GM23338 (cell line): ENCODE measurements around the gene NDOR1. TPM values are rescaled to one million over a fixed set of nuclear protein-coding genes. Genes with fewer than 3 reads are reported as not detected.

Source experiments
- ATAC-seq: fragments of 200-7000 bp; cut with Tn5 transposase; 3 replicates; pipeline ENCODE4 v1.9.1; 2020
- DNase-seq: peaks from one replicate; pipeline ENCODE4 v3.0.0-alpha.2; 2015; ENCODE audit warnings: low spot score
- H2AFZ ChIP-seq: fragments of 200-600 bp; sonication (generic); 2 replicates; pipeline ENCODE4 v1.8.0; 2016; ENCODE audit warnings: antibody characterized with exemption, mild to moderate bottlenecking, moderate library complexity
- H3F3A ChIP-seq: fragments of 200-600 bp; sonication (generic); replicated peaks from 2 replicates; pipeline ENCODE4 v1.8.0; 2017; ENCODE audit warnings: antibody characterized with exemption, mixed run types, low read depth
- H3K27ac ChIP-seq: fragments of 200-600 bp; sonication (generic); 2 replicates; pipeline ENCODE4 v1.6.1; 2016; ENCODE audit warnings: low read depth
- H3K27me3 ChIP-seq: fragments of 200-600 bp; sonication (generic); 2 replicates; pipeline ENCODE4 v1.8.0; 2016; ENCODE audit warnings: mild to moderate bottlenecking, mixed run types, moderate library complexity; ENCODE audit not compliant: insufficient read depth
- H3K36me3 ChIP-seq: fragments of 200-600 bp; sonication (generic); 2 replicates; pipeline ENCODE4 v1.8.0; 2016; ENCODE audit warnings: mild to moderate bottlenecking; ENCODE audit not compliant: insufficient read depth
- H3K4me1 ChIP-seq: fragments of 200-600 bp; sonication (generic); 2 replicates; pipeline ENCODE4 v1.8.0; 2016; ENCODE audit warnings: mild to moderate bottlenecking, moderate library complexity; ENCODE audit not compliant: insufficient read depth
- H3K4me2 ChIP-seq: fragments of 200-600 bp; sonication (generic); 2 replicates; pipeline ENCODE4 v1.7.1; 2017; ENCODE audit warnings: mixed run types
- H3K4me3 ChIP-seq: fragments of 200-600 bp; sonication (generic); 2 replicates; pipeline ENCODE4 v1.6.1; 2016; ENCODE audit warnings: mixed run types
- H3K79me2 ChIP-seq: fragments of 200-600 bp; sonication (generic); replicated peaks from 2 replicates; pipeline ENCODE4 v1.8.0; 2017; ENCODE audit warnings: mild to moderate bottlenecking; ENCODE audit not compliant: insufficient read depth
- H3K9me2 ChIP-seq: fragments of 200-600 bp; sonication (generic); 2 replicates; pipeline ENCODE4 v1.8.0; 2017; ENCODE audit not compliant: insufficient read depth
- H4K20me1 ChIP-seq: fragments of 200-600 bp; sonication (generic); replicated peaks from 2 replicates; pipeline ENCODE4 v1.8.0; 2017; ENCODE audit warnings: mild to moderate bottlenecking; ENCODE audit not compliant: insufficient read depth
- H3K27ac Mint-ChIP-seq: 2 replicates; pipeline ENCODE4 v1.8.0; 2020; ENCODE audit warnings: inconsistent platforms, mild to moderate bottlenecking, moderate library complexity, mixed read lengths
- H3K27me3 Mint-ChIP-seq: 3 replicates; pipeline ENCODE4 v1.8.0; 2022; ENCODE audit warnings: low read depth, mild to moderate bottlenecking, moderate library complexity, mixed read lengths, inconsistent platforms; ENCODE audit not compliant: insufficient read depth, poor library complexity
- H3K36me3 Mint-ChIP-seq: 3 replicates; pipeline ENCODE4 v1.8.0; 2021; ENCODE audit warnings: low read depth, mild to moderate bottlenecking, inconsistent platforms, moderate library complexity, mixed read lengths
- H3K4me1 Mint-ChIP-seq: 3 replicates; pipeline ENCODE4 v1.8.0; 2020; ENCODE audit warnings: mild to moderate bottlenecking, inconsistent platforms, mixed read lengths
- H3K4me3 Mint-ChIP-seq: 3 replicates; pipeline ENCODE4 v1.8.0; 2021; ENCODE audit warnings: moderate library complexity, mild to moderate bottlenecking, inconsistent platforms, mixed read lengths
- H3K9me3 Mint-ChIP-seq: 3 replicates; pipeline ENCODE4 v1.8.0; 2020; ENCODE audit warnings: moderate library complexity, mild to moderate bottlenecking, inconsistent platforms, mixed read lengths
- CREB1 ChIP-seq: fragments of 250-450 bp; sonication (Bioruptor Pico); IDR thresholded peaks from 2 replicates; pipeline ENCODE4 v1.5.0; 2020; ENCODE audit warnings: low read depth, mild to moderate bottlenecking, moderate library complexity
- EZH2 ChIP-seq: fragments of 200-600 bp; sonication (generic); IDR thresholded peaks from one replicate; pipeline ENCODE4 v1.8.0; 2017; ENCODE audit warnings: antibody characterized with exemption, mild to moderate bottlenecking, low read depth; ENCODE audit not compliant: unreplicated experiment
- NANOG ChIP-seq: IDR thresholded peaks from 2 replicates; pipeline ENCODE4 v1.6.1; 2016; ENCODE audit warnings: antibody characterized with exemption, borderline replicate concordance
- POLR2AphosphoS5 ChIP-seq: IDR thresholded peaks from 2 replicates; pipeline ENCODE4 v1.6.1; 2016; ENCODE audit warnings: antibody characterized with exemption, low read depth
- STAT1 ChIP-seq: IDR thresholded peaks from one replicate; pipeline ENCODE4 v1.6.1; 2016; ENCODE audit warnings: antibody characterized with exemption; ENCODE audit not compliant: unreplicated experiment
- ZNF114 ChIP-seq: fragments of 250-450 bp; sonication (Bioruptor Pico); IDR thresholded peaks from 2 replicates; pipeline ENCODE4 v1.5.0; 2020; ENCODE audit warnings: mild to moderate bottlenecking, moderate library complexity
- polyA plus RNA-seq: library from polyadenylated mRNA; unstranded; fragments of >200 nt; fragmentation: Nextera tagmentation; extraction: Ambion mirVana; gene quantifications from 2 replicates; pipeline ENCODE4 v1.2.1, GENCODE V29; 2016
- total RNA-seq: library from RNA; depleted of rRNA; stranded (reverse); fragments of >200 nt; shearing (Covaris generic); gene quantifications from 2 replicates; pipeline ENCODE4 v1.2.3, GENCODE V29; 2014
- TF ChIP-seq, protein P1 (sequence below), 2 experiments: fragments of 200-600 bp in 1 of 2; sonication (generic) in 1 of 2; conservative IDR thresholded peaks; 2 replicates each; pipeline versions ENCODE4 v1.5.1 to v1.6.1; 2016 to 2017; ENCODE audit warnings: antibody characterized with exemption in 2 of 2, low read depth in 2 of 2, mild to moderate bottlenecking in 2 of 2, moderate library complexity in 1 of 2
- TF ChIP-seq, protein P2 (sequence below): IDR thresholded peaks from 2 replicates; pipeline ENCODE4 v1.6.1; 2016; ENCODE audit warnings: antibody characterized with exemption

The NDOR1 gene
- total and polyA plus RNA-seq, 2 experiments from 2014 or later: 19.4 to 38.1 TPM

DNA sequence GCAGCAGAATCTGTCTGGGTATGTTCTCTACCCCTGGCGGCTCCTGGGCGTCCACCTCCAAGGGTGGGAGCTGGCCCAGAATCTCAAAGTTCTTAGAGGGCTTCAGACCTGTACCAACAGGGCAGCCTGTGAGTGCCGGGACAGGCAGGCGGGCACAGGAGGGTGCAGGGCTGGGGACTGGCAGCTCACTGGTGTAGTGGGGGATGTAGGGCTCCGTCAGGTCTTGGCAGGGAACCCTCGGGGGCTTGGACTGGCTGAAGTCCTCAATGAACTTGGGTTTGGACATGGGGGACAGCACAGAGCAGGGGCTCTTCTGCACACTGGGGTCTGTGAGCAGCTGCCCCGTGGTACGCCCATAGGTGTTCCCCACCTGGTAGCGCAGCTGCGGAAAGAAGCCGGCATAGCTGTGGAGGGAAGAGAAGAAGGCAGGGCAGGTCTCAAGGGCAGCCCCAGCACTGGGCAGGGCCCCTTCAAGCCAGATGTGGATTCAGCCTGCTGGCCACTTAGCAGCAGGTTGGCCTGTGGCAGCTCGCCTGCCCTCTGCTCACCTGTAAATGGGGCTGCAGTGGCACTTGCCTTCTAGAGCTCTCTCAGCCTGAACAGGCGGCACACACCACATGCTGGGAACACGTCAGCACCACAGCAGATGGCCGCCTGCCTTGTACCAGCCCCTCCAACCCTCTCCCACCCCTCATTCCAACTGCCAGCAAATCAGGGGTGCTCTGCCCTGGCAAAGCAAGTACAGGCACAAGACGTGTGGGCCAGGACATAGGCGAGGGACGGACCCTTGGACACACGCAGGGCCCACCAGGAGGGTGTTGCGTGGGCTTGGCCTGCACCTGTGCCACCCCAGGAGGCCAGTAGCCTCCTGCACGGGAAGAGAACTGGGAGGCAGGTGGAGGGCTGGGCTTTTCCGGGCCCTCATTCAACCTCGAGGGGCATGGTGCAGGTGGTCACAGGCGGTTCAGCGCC lies 40.2 kb downstream of the NDOR1 start:
- Mint-ChIP-seq H3K4me1 (peaks cover 29% of the 10 kb centered on the region), H3K27ac (no peak overlapping the region; the same call in 1 of the 2 replicates), H3K9me3 (no peaks in the 10 kb centered on the region), H3K4me3 (no peak overlapping the region; the same call in 2 of the 3 replicates), H3K36me3 (peaks cover 28% of the 10 kb centered on the region), H3K27me3 (peaks cover 28% of the 10 kb centered on the region)
- no peak for DNase-seq
- no peak for ATAC-seq
- H3K79me2 ChIP-seq: peaks cover 14% of the 10 kb centered on the region
- no peak for TF ChIP-seq ZNF114 (CRISPR knock-in tag)
- H4K20me1 ChIP-seq: peaks cover 16% of the 10 kb centered on the region
- H3K36me3 ChIP-seq: no peaks in the 10 kb centered on the region
- H3K4me3 ChIP-seq: no peak overlapping the region
- H3K27ac ChIP-seq: no peak overlapping the region
- 0 out of 2 replicates have a peak, but pooled peaks cover 26% of the 10 kb centered on the region for H3F3A ChIP-seq
- peaks cover 15% of the 10 kb centered on the region; the same call in 1 of the 2 replicates for H3K4me1 ChIP-seq
- H3K27me3 ChIP-seq: no peaks in the 10 kb centered on the region
- H3K9me2 ChIP-seq: no peaks in the 10 kb centered on the region
- no peak overlapping the region for H2AFZ ChIP-seq
- no peak overlapping the region for H3K4me2 ChIP-seq

DNA sequence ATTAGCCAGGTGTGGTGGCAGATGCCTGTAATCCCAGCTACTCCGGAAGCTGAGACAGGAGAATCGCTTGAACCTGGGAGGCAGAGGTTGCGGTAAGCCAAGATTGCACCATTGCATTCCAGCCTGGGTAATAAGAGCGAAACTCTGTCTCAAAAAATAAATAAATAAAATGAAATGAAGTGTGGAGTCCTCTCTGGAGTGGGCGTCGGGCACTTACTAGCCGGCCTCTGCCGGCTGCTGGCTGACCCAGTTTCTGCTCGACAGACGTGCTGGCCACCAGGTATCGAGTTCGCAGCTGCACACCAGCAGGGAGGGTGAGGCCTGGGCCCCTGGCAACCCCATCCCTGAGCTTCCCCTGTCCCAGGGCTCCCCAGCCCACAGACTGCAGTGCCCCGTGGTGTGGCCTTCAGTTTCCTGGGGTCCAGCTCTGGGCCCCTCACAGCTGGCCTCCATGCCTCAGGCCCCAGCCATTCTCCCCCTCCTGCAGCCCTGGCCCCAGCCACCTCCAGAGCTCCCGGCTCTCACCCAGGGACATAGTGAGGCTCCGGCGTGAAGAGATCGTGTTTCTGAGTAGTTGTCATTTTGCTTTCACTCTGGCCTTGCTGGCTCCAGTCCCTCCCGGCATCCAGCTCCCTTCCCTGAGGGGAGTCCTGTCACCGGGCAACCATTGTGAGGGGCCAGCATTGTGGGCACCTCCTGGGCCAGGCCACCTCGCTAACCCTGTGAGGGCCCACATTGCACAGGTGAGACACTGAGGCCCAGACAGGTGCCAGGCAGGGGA lies 41.8 kb downstream of the NDOR1 start:
- peaks cover 26% of the 10 kb centered on the region for H3K27me3 Mint-ChIP-seq
- H3K4me3 ChIP-seq: no peak overlapping the region
- DNase-seq (no peak), ATAC-seq (no peak)
- TF ChIP-seq NANOG: no peak
- TF ChIP-seq EZH2: no peak
- H3K79me2 ChIP-seq: peaks cover 6% of the 10 kb centered on the region
- H3K27ac ChIP-seq: no peak overlapping the region
- no peaks in the 10 kb centered on the region for H3K27me3 ChIP-seq
- no peak overlapping the region for H3K27ac Mint-ChIP-seq
- no peaks in the 10 kb centered on the region for H3K36me3 ChIP-seq
- peaks cover 19% of the 10 kb centered on the region for H3K36me3 Mint-ChIP-seq
- H3K4me1 ChIP-seq: peaks cover 17% of the 10 kb centered on the region; the same call in 1 of the 2 replicates
- H2AFZ ChIP-seq: no peak overlapping the region
- H3K9me2 ChIP-seq: no peaks in the 10 kb centered on the region
- peaks cover 29% of the 10 kb centered on the region for H3K4me1 Mint-ChIP-seq
- H3F3A ChIP-seq: 0 out of 2 replicates have a peak, but pooled peaks cover 22% of the 10 kb centered on the region
- H3K4me3 Mint-ChIP-seq: no peak overlapping the region
- H3K9me3 Mint-ChIP-seq: no peaks in the 10 kb centered on the region
- no peak overlapping the region for H3K4me2 ChIP-seq
- H4K20me1 ChIP-seq: peaks cover 9% of the 10 kb centered on the region

DNA sequence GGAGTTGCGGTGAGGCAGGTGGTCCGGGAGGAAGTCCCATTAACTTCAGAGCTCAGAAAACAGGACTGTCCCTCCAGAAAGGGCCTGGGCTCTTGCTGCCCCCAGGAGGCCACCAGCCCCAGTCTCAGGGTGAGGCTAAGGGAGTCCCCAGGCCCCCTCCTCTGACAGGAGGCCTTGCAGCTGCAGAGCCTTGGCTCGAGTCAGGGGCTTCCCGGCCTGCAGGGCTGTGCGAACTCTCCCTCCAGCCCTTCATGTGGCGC lies 42.3 kb downstream of the NDOR1 start:
- H3K9me3 Mint-ChIP-seq: no peaks in the 10 kb centered on the region
- TF ChIP-seq CREB1 (CRISPR knock-in tag) (no peak), NANOG (no peak), STAT1 (no peak), POLR2AphosphoS5 (no peak), ZNF114 (CRISPR knock-in tag) (no peak)
- TF ChIP-seq, protein P1, sequence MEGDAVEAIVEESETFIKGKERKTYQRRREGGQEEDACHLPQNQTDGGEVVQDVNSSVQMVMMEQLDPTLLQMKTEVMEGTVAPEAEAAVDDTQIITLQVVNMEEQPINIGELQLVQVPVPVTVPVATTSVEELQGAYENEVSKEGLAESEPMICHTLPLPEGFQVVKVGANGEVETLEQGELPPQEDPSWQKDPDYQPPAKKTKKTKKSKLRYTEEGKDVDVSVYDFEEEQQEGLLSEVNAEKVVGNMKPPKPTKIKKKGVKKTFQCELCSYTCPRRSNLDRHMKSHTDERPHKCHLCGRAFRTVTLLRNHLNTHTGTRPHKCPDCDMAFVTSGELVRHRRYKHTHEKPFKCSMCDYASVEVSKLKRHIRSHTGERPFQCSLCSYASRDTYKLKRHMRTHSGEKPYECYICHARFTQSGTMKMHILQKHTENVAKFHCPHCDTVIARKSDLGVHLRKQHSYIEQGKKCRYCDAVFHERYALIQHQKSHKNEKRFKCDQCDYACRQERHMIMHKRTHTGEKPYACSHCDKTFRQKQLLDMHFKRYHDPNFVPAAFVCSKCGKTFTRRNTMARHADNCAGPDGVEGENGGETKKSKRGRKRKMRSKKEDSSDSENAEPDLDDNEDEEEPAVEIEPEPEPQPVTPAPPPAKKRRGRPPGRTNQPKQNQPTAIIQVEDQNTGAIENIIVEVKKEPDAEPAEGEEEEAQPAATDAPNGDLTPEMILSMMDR (conservative IDR thresholded peaks at IDR 0.05; ENCODE audit: low read depth in 2 of 2): no peak
- TF ChIP-seq, protein P2, sequence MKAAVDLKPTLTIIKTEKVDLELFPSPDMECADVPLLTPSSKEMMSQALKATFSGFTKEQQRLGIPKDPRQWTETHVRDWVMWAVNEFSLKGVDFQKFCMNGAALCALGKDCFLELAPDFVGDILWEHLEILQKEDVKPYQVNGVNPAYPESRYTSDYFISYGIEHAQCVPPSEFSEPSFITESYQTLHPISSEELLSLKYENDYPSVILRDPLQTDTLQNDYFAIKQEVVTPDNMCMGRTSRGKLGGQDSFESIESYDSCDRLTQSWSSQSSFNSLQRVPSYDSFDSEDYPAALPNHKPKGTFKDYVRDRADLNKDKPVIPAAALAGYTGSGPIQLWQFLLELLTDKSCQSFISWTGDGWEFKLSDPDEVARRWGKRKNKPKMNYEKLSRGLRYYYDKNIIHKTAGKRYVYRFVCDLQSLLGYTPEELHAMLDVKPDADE: no peak

More for the DNA sequence above, 42.3 kb downstream of the NDOR1 start:
- H3F3A ChIP-seq: 0 out of 2 replicates have a peak, but pooled peaks cover 17% of the 10 kb centered on the region
- DNase-seq (no peak), ATAC-seq (no peak)
- H3K36me3 ChIP-seq: no peaks in the 10 kb centered on the region
- peaks cover 14% of the 10 kb centered on the region for H3K36me3 Mint-ChIP-seq
- peaks cover 4% of the 10 kb centered on the region; the same call in 1 of the 2 replicates for H4K20me1 ChIP-seq
- no peaks in the 10 kb centered on the region for H3K9me2 ChIP-seq
- H3K4me1 ChIP-seq: peaks cover 15% of the 10 kb centered on the region; the same call in 1 of the 2 replicates
- H3K4me3 Mint-ChIP-seq: no peak overlapping the region
- H3K27ac Mint-ChIP-seq: no peak overlapping the region
- H3K79me2 ChIP-seq: peaks cover under 1% of the 10 kb centered on the region; the same call in 1 of the 2 replicates
- H3K4me3 ChIP-seq: no peak overlapping the region
- no peak overlapping the region for H2AFZ ChIP-seq
- peaks cover 21% of the 10 kb centered on the region for H3K27me3 Mint-ChIP-seq
- H3K27me3 ChIP-seq: no peaks in the 10 kb centered on the region
- H3K4me2 ChIP-seq: no peak overlapping the region
- peaks cover 24% of the 10 kb centered on the region for H3K4me1 Mint-ChIP-seq
- no peak overlapping the region for H3K27ac ChIP-seq
